ENCODE measurements around the gene DOK3. TPM values are rescaled to one million over a fixed set of nuclear protein-coding genes. Genes with fewer than 3 reads are reported as not detected.
A peak's percentile ranks its signal among the peaks of the same experiment; 100 is the strongest.

DOK3 gene
- total RNA-seq, 1 experiment from 2014 or later = 12.4 TPM

DNA sequence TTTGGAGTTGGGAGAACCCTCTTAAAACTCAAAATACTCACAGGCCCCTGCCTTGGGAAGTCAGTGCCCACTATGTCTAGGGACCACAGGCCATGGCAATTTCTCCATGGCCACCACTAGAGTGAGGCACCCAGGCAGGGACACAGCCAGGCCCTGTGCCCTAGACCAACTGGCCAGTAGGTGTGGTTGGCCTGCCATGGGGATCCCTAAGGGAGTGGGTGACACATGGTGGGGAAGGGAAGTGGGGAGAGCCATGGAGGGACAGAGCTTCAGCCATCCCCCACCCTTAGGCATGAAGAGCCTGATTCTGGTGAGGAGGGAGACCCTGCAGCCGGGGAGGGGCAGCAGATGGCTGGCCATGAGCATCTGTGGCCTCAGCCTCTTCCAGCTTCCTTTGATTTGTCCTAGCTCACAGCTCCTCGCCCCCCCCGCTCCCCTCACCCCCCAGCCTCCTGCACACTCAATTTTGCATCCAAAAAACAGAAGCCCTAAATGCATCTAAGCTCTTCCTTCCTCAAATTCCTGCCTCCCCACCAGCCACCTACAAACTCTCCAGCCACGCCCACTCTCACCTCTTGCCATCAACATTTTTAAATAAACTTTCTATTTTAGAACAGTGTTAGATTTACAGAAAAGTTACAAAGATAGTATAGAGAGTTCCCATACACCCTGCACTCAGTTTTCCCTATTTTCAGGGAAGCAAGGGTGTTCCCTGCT lies 34.6 kb downstream of the DOK3 start:
- CTCF ChIA-PET = interaction anchor here (0.6 to 0.7 kb wide), 2 partner anchors 14 to 18 kb away, joined by 4 to 5 read pairs; no protein-coding TSS in a partner anchor
- Histone ChIP-seq H3K4me1 (ENCODE audit: control insufficient read depth, insufficient read depth, low read length) (peaks cover 29% of the 10 kb centered on the region), H3K4me3 (ENCODE audit: low read depth in 2 of 2, low read length in 2 of 2) (no peak overlapping the region), H3K9me3 (ENCODE audit: control insufficient read depth, insufficient read depth, low read depth, low read length) (no peaks in the 10 kb centered on the region), H3K36me3 (ENCODE audit: control insufficient read depth, insufficient read depth, low read length) (no peaks in the 10 kb centered on the region; the same call in 1 of the 2 replicates), H3K27ac (ENCODE audit: low read length) (peak overlapping the region; percentile 85; the same call in 1 of the 2 replicates), H3K27me3 (ENCODE audit: control insufficient read depth, insufficient read depth, low read length) (no peaks in the 10 kb centered on the region)
- TF ChIP-seq, protein P1, sequence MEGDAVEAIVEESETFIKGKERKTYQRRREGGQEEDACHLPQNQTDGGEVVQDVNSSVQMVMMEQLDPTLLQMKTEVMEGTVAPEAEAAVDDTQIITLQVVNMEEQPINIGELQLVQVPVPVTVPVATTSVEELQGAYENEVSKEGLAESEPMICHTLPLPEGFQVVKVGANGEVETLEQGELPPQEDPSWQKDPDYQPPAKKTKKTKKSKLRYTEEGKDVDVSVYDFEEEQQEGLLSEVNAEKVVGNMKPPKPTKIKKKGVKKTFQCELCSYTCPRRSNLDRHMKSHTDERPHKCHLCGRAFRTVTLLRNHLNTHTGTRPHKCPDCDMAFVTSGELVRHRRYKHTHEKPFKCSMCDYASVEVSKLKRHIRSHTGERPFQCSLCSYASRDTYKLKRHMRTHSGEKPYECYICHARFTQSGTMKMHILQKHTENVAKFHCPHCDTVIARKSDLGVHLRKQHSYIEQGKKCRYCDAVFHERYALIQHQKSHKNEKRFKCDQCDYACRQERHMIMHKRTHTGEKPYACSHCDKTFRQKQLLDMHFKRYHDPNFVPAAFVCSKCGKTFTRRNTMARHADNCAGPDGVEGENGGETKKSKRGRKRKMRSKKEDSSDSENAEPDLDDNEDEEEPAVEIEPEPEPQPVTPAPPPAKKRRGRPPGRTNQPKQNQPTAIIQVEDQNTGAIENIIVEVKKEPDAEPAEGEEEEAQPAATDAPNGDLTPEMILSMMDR (IDR thresholded peaks at IDR 0.05) = no peak
- TF ChIP-seq POLR2AphosphoS5 (IDR thresholded peaks at IDR 0.05; ENCODE audit: low read depth, low read length) (no peak), SIN3A (IDR thresholded peaks at IDR 0.05; ENCODE audit: borderline replicate concordance, insufficient read depth, low read depth, low read length) (no peak), TCF7L2 (IDR thresholded peaks at IDR 0.05; ENCODE audit: low read depth, low read length) (no peak)
- TF ChIP-seq, protein P2, sequence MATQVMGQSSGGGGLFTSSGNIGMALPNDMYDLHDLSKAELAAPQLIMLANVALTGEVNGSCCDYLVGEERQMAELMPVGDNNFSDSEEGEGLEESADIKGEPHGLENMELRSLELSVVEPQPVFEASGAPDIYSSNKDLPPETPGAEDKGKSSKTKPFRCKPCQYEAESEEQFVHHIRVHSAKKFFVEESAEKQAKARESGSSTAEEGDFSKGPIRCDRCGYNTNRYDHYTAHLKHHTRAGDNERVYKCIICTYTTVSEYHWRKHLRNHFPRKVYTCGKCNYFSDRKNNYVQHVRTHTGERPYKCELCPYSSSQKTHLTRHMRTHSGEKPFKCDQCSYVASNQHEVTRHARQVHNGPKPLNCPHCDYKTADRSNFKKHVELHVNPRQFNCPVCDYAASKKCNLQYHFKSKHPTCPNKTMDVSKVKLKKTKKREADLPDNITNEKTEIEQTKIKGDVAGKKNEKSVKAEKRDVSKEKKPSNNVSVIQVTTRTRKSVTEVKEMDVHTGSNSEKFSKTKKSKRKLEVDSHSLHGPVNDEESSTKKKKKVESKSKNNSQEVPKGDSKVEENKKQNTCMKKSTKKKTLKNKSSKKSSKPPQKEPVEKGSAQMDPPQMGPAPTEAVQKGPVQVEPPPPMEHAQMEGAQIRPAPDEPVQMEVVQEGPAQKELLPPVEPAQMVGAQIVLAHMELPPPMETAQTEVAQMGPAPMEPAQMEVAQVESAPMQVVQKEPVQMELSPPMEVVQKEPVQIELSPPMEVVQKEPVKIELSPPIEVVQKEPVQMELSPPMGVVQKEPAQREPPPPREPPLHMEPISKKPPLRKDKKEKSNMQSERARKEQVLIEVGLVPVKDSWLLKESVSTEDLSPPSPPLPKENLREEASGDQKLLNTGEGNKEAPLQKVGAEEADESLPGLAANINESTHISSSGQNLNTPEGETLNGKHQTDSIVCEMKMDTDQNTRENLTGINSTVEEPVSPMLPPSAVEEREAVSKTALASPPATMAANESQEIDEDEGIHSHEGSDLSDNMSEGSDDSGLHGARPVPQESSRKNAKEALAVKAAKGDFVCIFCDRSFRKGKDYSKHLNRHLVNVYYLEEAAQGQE (IDR thresholded peaks at IDR 0.05; ENCODE audit: insufficient read depth in 1 of 2, low read depth in 2 of 2, low read length in 1 of 2) = no peak
- no TSS peak for BruUV-seq (replicated peaks)
- ATAC-seq = no peak
- POLR2A ChIA-PET = no interaction called here
- intact Hi-C loops (cut with micrococcal nuclease; ENCODE audit: unreplicated experiment) (no loop called here), in situ Hi-C loops (cut with HindIII; ENCODE audit: low pct_unique_long_range_greater_than_20kb, low sequenced_read_pairs) (no loop called here)
- DNase-seq (ENCODE audit: low read depth, low spot score) = no peak

- ChIA-PET CTCF (no interaction called here), POLR2A (no interaction called here)
- peak overlapping the region in 1 of 2 experiments; percentile 5; a peak in 1 of 4 replicates for H3K4me3 ChIP-seq (ENCODE audit: low read depth in 2 of 2, low read length in 2 of 2)
- H3K27me3 ChIP-seq (ENCODE audit: control insufficient read depth, insufficient read depth, low read length) = no peaks in the 10 kb centered on the region
- peak overlapping the region; percentile 85; the same call in 1 of the 2 replicates for H3K27ac ChIP-seq (ENCODE audit: low read length)
- no peak for DNase-seq (ENCODE audit: low read depth, low spot score)
- in situ Hi-C loops (cut with HindIII; ENCODE audit: low pct_unique_long_range_greater_than_20kb, low sequenced_read_pairs) (no loop called here), intact Hi-C loops (cut with micrococcal nuclease; ENCODE audit: unreplicated experiment) (no loop called here)
- TF ChIP-seq, protein P2 (IDR thresholded peaks at IDR 0.05; ENCODE audit: insufficient read depth in 1 of 2, low read depth in 2 of 2, low read length in 1 of 2) = no peak
- no peak for TF ChIP-seq POLR2AphosphoS5 (IDR thresholded peaks at IDR 0.05; ENCODE audit: low read depth, low read length)
- no peak for TF ChIP-seq SIN3A (IDR thresholded peaks at IDR 0.05; ENCODE audit: borderline replicate concordance, insufficient read depth, low read depth, low read length)
- TF ChIP-seq, protein P1 (IDR thresholded peaks at IDR 0.05) = no peak
- no peak for TF ChIP-seq TCF7L2 (IDR thresholded peaks at IDR 0.05; ENCODE audit: low read depth, low read length)
- ATAC-seq = no peak
- H3K36me3 ChIP-seq (ENCODE audit: control insufficient read depth, insufficient read depth, low read length) = no peaks in the 10 kb centered on the region; the same call in 1 of the 2 replicates
- no TSS peak for BruUV-seq (replicated peaks)
- H3K4me1 ChIP-seq (ENCODE audit: control insufficient read depth, insufficient read depth, low read length) = peaks cover 34% of the 10 kb centered on the region
- H3K9me3 ChIP-seq (ENCODE audit: control insufficient read depth, insufficient read depth, low read depth, low read length) = no peaks in the 10 kb centered on the region
Observed at GRCh38 chr5:177474002-177474476, 35.6 kb downstream of the DOK3 start.
